CMK (cell line): ENCODE measurements around the gene COL7A1.

Source experiments
- DNase-seq: peaks from one replicate; pipeline ENCODE4 v3.0.0-alpha.2; 2010; ENCODE audit warnings: low read depth

The COL7A1 gene

GRCh38 chr3:48619541-48620524, 24.7 kb upstream of the COL7A1 start:
- DNase-seq: no peak

DNA sequence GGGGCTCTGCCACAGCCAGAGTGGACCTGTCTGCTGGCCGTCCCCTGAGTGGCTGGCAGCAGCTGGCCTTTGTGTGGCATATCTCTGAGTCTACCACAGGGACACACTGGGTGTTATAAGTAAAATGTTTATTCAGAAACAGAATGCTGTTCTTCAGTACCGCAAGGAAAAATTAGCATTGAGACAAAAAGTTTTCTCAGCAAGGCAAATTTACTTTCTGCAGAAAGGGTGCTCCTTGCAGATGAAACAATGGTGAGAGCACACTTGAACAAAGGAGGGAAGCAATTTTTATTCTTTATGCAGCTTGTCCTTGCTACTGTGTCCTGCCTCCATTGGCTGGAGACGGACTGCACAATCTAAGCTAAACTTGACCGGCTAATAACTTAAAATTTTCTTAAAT, 22.4 kb upstream of the COL7A1 start:
- no peak for DNase-seq

DNA sequence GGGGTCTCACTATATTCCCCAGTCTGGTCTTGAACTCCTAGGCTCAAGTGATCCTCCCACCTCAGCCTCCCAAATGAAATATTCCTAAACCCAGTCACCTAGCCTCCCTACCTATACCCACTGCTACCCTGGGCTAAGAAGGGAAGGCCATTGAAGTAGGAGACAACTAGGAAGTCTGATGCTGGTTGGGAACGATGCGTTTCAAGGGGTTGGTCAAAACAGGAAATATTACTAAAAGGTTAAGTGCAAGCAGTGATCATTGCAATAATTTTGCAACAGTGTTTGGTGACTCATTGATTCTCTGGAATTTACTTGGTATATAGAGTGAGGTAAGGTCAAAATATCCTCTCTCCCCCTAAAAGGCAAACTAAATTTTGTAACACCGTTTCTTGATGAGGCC, 18.9 kb upstream of the COL7A1 start:
- DNase-seq: no peak

DNA sequence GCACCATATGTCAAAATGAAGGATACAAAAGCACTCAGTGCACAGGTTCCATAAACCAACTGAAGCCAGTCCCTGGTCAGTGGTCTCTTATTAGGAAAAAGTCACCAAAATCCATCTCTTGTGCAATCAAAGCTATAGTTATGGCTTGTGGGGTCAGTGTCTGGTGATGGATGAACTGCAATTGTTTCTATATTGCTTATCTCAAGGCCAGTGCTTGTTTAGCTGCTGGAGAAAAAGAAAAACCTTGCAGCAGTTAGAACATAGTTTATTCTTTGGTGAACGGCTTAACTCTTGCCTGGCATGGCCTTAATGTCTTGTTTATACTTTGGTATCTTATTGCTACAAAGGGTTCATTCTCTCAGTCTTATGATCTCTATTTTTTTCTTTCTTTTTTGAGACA, 17.2 kb upstream of the COL7A1 start:
- no peak for DNase-seq

- DNase-seq: peak; percentile 78
Observed at GRCh38 chr3:48609088-48610005, 14.2 kb upstream of the COL7A1 start, which contains the start of gene UQCRC1. TSS of gene UQCRC1 (minus strand) at chr3:48609646. CDS start at chr3:48609620, 26 bp downstream.

DNA sequence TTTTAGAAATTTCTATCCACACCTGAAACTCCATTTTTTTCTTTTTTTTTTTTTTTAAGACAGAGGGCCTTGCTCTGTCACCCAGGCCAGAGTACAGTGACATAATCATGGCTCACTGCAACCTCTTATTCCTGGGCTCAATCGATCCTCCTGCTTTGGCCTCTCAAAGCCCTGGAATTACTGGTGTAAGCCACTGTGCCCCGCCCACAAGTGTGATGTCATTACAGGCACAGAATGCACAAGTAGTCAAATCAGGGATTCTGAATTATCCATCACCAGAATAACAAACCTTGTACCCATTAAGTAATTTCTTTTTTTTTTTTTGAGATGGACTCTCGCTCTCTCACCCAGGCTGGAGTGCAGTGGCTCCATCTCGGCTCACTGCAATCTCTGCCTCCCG, 12.4 kb upstream of the COL7A1 start:
- no peak for DNase-seq

GRCh38 chr3:48601622-48601994, 6.5 kb upstream of the COL7A1 start:
- no peak for DNase-seq

GRCh38 chr3:48600711-48601621, 5.8 kb upstream of the COL7A1 start:
- no peak for DNase-seq

- no peak for DNase-seq
Observed at GRCh38 chr3:48599509-48600285, 4.6 kb upstream of the COL7A1 start.

GRCh38 chr3:48599077-48599501, 4.0 kb upstream of the COL7A1 start:
- no peak for DNase-seq

DNA sequence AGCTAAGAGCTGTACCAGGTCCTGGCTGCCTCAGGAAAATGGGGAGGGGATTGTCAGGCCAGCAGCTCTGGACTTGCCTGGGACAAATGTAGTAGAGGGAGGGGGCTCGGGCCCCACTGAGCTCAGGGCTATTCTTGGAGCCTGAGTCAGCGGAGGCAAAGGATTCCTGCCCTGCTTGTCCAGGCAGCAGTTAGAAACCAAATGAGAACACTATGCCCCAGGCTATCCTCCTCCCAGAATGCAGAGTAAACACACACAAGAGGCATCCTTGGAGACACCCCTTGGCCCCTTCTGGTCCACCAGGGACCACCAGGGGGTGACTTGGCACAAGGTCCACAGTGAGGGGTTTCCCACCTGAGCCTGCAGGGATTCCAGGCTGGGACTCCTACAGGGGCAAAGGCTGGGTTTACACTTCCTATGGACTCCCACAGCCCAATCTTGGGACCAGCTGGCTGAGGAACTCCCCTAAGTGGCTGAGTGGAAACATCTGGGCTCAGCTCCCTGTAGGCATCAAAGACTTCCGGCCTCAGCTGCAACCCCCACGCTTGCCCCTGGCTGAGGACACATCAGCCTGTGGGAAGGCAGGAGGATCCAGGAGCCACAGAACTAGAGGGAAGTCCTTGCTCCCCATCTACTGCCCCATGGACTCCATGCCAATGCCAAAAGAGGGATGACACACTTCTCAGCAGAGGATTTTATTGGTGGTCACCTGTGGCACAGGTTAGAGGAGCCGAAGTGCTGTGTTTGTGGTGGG, 3.4 kb upstream of the COL7A1 start:
- no peak for DNase-seq

- no peak for DNase-seq
Observed at GRCh38 chr3:48597408-48597800, 2.3 kb upstream of the COL7A1 start.

DNA sequence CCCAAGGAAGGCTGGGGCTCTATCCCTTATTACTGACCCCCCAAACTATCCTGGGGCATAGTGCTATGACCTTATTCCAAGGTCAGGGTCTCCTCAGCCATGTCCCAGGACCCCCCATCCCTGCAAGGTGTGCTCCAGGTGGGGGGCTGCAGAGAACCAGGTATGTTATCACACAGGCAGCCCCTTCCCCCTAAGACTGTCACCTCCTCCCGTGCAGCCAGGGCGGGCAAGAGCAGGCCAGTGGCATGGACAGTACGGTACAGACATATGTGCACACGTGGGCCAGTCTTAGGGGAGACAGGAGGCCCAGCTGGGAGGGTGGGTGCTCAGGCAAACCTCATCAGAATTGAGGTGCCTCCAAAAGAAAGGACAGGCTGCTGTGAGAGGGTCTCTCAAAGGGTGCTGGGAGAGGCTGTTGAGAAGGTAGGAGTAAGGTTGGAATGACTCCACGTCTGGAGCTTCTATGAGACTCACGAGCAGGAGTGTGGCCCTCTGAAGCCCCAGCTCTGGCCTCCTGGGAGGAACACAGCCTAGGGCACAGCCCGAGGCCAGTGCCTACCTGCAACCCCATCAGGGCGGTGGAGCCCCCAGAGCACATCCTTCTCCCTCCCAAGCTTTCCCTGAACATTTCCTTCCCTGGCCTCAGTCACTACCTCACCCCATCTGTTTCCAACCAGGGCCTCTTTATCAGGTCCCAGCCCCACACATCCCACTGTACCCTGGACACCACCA, 1.7 kb upstream of the COL7A1 start:
- no peak for DNase-seq

DNA sequence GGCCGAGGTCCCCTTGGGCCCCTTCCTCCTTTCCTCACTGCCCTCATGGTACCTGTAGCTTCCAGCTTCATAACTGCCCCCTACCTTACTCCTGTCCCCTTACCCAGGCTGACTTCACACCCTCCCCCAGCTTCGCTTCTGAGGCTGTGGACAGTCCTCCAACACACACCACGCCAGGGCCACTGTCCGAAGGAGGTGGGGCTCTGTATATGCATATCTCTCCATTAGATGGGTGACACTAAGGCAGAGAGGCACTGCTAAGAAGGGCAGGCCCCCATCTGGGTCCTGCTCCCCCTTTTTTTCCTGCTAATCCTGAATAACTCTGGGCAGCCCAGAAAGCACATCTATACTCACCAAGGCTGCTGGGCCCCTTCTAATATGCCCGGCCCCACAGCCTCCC, 1.0 kb upstream of the COL7A1 start:
- DNase-seq: no peak

GRCh38 chr3:48595526-48596121, 495 bp upstream of the COL7A1 start:
- DNase-seq: no peak

DNA sequence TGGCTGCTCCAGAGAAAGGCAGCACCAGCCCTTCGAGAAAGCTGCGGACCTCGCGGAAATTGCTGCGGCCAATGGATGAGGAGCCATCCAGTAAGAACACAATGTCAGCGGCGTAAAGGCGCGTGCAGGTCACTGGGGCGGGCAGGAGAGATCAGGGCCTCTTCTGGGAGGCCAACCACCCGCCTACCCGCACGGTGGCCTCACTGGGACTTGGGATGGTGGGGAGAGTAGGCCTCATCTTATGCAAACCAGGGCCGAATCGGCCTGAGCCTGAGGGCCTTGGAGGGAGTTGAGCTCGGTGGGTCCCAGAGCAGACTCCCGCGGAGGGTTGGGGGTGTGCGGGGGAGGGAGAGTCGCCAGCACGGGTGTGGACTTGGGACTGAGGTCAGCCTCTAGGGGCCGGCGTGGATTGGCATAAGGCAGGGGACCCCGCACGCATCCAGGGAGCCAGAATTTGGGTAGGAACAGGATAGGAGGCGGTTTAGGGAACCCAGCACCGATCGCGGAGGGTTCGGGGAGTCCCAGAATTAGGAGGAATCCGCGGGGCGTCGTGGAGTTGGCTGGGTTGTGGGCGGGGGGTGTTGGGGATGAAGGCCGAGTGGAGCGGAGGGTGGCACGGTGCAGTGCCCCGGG, 596 bp downstream of the COL7A1 start:
- DNase-seq: no peak

DNA sequence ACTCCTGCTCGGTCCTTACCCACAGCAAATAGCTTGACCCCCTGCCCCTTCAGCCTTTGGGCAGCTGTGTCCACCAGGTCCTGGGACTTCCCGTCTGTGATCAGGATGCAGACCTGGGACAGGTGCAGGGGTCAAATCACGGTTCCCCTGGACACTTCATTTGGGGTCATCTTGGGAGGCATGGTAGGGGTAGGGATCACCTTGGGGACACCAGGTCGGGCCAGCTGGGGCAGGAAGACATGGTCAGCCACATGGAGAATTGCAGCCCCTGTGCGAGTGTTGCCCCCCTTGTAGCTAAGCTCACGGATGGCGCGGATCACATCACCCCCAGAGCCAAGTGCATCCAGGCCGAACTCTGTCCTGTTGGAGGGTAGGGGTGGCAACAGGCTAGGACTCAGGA, 1.8 kb downstream of the COL7A1 start:
- DNase-seq: no peak

DNA sequence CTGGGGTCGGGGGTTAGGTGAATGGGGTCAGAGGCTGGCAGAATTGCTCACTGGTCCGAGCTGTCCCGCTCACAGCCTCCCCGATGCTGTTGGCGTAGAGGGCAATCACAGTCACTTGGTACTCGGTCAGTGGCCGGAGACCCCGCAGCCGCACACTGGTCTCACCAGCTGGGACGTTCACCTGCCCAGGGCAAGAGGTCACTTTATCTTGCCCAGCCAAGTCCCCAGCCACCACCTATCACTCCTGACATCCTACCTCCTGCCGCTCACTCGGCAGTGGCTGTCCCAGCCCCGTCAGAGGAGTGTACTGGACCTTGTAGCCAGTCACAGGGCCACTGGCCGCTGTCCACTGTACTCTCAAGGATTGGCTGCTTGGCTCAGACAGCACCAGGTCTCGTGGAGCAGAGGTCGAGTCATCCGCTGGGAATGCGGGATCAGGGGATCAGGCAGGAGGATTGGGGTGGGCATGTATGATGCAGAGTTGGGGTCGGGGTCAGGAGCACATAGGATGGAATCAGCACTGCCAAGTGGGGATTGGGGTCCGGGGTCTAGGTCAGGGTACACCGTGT, 2.5 kb downstream of the COL7A1 start:
- DNase-seq: no peak
